Upper lobe of left lung (tissue), 6 donors: ENCODE data around the gene NT5C2. TPM values are rescaled to one million over a fixed set of nuclear protein-coding genes. Genes with fewer than 3 reads are reported as not detected.
"Not testable (repeated sequence)": the region's sequence is repeated elsewhere in the genome, so short reads cannot be mapped to it uniquely, and the experiment has no call there.

ENCODE experiments used
- ATAC-seq, 2 donors: fragments of 200-7000 bp; cut with Tn5 transposase; one replicate each; pipeline ENCODE4 v1.9.1; 2022; ENCODE audit warnings: mild to moderate bottlenecking in 2 of 2, moderate library complexity in 2 of 2; ENCODE audit not compliant: low FRiP score in 2 of 2
- DNase-seq, 2 donors: peaks; one replicate each; pipeline ENCODE4 v3.0.0-alpha.2; 2019 to 2020
- H3K27ac ChIP-seq, 4 donors: fragments of 200-600 bp; sonication (generic); one replicate each; pipeline ENCODE4 v1.5.1; 2016 to 2019
- H3K27me3 ChIP-seq, 4 donors: fragments of 200-600 bp; sonication (generic); one replicate each; pipeline ENCODE4 v1.5.1; 2017 to 2019
- H3K36me3 ChIP-seq, 4 donors: fragments of 200-600 bp; sonication (generic); one replicate each; pipeline ENCODE4 v1.5.1; 2016 to 2019
- H3K4me1 ChIP-seq, 4 donors: fragments of 200-600 bp; sonication (generic); one replicate each; pipeline ENCODE4 v1.5.1; 2018 to 2019
- H3K4me3 ChIP-seq, 4 donors: fragments of 200-600 bp; sonication (generic); one replicate each; pipeline ENCODE4 v1.5.1; 2017 to 2019; ENCODE audit warnings: mild to moderate bottlenecking in 2 of 4, moderate library complexity in 1 of 4
- H3K9me3 ChIP-seq, 4 donors: fragments of 200-600 bp; sonication (generic); one replicate each; pipeline ENCODE4 v1.5.1; 2018 to 2019
- EP300 ChIP-seq, 4 donors: sonication (generic); formaldehyde crosslinking; IDR thresholded peaks; one replicate each; pipeline ENCODE4 v1.5.1; 2017; ENCODE audit warnings: antibody characterized with exemption in 4 of 4, control low read depth in 2 of 4
- POLR2A ChIP-seq, 4 donors: fragments of 450-650 bp; IDR thresholded peaks; one replicate each; pipeline ENCODE4 v1.5.1; 2016 to 2017; ENCODE audit warnings: antibody characterized with exemption in 4 of 4, mild to moderate bottlenecking in 2 of 4
- POLR2AphosphoS5 ChIP-seq, 2 donors: sonication (generic); formaldehyde crosslinking; IDR thresholded peaks; one replicate each; pipeline ENCODE4 v1.5.1; 2017; ENCODE audit warnings: antibody characterized with exemption in 2 of 2
- WGBS, 2 donors: methylation state at CpG; one replicate each; pipeline ENCODE4 v1.1.5; 2017 to 2018; 5-methylcytosine and 5-hydroxymethylcytosine counted together
- total RNA-seq, 6 donors: library from RNA; depleted of rRNA in 4 of 6; stranded (reverse); fragments of >200 nt in 4 of 6; gene quantifications; one replicate each; pipeline versions ENCODE4 v1.1.0 to v1.2.1, GENCODE V29; 2016 to 2021
- TF ChIP-seq, protein P1 (sequence below), 6 experiments: fragments of 450-650 bp in 4 of 6; fragments of 200-600 bp in 2 of 6; sonication (generic) in 2 of 6; IDR thresholded peaks; one replicate each; pipeline ENCODE4 v1.5.1; 2016 to 2019; ENCODE audit warnings: antibody characterized with exemption in 6 of 6
- donor health status: DM: no; HTN: no; CAD: no; lungs with moderate emphysema.
- donor health status: DM: no; HTN: yes; CAD: no; lungs with severe emphysema.

NT5C2 gene
- total RNA-seq, 6 donors from 2014 or later = 47.4 to 122 (median 85.1) TPM

DNA sequence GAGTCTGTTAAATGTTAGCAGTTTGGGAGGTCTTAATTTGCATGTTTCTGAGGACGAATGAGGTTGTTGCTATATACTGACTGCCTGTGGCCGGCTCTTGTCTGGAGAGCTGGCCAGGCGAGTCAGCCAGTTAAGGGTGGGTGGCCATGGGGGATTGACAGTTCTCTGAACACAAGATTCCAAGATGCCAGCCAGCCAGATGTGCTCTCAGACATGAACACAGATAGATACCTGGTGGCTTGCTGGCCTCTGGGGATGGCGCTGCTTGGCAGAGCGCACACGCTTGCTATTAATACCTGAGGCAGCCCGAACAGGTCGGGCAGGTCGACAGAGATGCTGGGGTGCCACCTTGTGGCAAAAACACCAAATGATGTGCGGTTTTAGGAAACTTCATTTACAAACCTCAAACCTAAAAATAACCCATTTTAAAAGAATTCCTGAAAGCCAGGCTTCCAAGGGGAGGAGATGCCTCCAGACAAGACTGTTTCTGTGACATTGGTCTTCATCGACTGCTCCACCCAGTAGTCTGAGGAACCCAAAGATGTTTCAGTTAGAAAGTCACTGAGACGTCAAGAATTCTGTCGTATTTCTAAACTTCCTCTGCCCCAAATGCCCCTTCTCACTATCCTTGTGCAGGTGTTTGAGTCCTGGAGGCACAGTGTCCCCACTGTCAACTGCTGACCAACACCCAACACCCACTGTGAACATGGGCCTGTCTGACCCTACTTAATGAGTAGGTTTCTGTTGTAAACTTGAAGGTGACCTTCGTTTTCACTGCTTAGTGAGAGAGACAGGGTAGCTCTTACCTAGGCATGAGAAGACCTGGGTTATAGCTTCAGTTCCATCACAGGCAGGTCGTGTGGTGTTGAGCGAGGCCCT lies 123.4 kb downstream of the NT5C2 start:
- H3K4me1 ChIP-seq = peaks cover 0 to 4% (median 2%) of the 10 kb centered on the region in 4 donors
- H3K9me3 ChIP-seq = no peaks in the 10 kb centered on the region
- H3K36me3 ChIP-seq = peaks cover 0 to 14% (median 0%) of the 10 kb centered on the region in 4 donors
- ATAC-seq (peak; percentile 42 to 54), DNase-seq (peak; percentile 24 to 63)
- 42 to 59% methylated on average over 9 to 16 of the region's 16 CpGs for WGBS, 2 donors
- H3K27me3 ChIP-seq = no peaks in the 10 kb centered on the region
- TF ChIP-seq POLR2A (IDR thresholded peaks at IDR 0.05) (no peak), POLR2AphosphoS5 (IDR thresholded peaks at IDR 0.05) (no peak), EP300 (IDR thresholded peaks at IDR 0.05) (no peak)
- TF ChIP-seq, protein P1, sequence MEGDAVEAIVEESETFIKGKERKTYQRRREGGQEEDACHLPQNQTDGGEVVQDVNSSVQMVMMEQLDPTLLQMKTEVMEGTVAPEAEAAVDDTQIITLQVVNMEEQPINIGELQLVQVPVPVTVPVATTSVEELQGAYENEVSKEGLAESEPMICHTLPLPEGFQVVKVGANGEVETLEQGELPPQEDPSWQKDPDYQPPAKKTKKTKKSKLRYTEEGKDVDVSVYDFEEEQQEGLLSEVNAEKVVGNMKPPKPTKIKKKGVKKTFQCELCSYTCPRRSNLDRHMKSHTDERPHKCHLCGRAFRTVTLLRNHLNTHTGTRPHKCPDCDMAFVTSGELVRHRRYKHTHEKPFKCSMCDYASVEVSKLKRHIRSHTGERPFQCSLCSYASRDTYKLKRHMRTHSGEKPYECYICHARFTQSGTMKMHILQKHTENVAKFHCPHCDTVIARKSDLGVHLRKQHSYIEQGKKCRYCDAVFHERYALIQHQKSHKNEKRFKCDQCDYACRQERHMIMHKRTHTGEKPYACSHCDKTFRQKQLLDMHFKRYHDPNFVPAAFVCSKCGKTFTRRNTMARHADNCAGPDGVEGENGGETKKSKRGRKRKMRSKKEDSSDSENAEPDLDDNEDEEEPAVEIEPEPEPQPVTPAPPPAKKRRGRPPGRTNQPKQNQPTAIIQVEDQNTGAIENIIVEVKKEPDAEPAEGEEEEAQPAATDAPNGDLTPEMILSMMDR (IDR thresholded peaks at IDR 0.05) = peak; percentile 10 to 66 (median 56)
- H3K27ac ChIP-seq = no peak overlapping the region
- no peak overlapping the region for H3K4me3 ChIP-seq

DNA sequence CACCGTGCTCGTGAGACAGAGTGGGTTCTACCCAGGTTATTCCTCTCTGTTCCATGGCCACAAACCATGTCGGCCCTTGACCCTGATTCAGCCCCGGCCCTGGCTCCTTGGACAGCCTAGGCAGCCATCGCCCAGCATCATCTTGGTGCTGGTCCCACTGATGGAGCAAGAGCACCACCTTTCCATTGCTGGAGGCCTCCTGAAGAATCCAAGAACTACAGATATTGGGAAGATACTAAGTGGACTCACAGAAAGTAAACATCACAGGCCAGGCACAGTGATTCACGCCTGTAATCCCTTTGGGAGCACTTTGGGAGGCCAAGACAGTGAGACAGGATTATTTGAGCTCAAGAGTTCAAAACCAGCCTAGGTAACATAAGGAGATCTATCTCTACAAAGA lies 125.1 kb downstream of the NT5C2 start:
- WGBS, 2 donors = 92 to 93% methylated on average over 5 to 6 of the region's 6 CpGs
- Histone ChIP-seq H3K36me3 (peaks cover 0 to 13% (median 0%) of the 10 kb centered on the region in 4 donors), H3K4me3 (no peak overlapping the region), H3K27me3 (no peaks in the 10 kb centered on the region), H3K9me3 (no peaks in the 10 kb centered on the region), H3K4me1 (peaks cover 0 to 4% (median 2%) of the 10 kb centered on the region in 4 donors), H3K27ac (no peak overlapping the region)
- ATAC-seq (no peak), DNase-seq (no peak)
- TF ChIP-seq, protein P1 (IDR thresholded peaks at IDR 0.05) = no peak
- TF ChIP-seq POLR2A (IDR thresholded peaks at IDR 0.05) (no peak), POLR2AphosphoS5 (IDR thresholded peaks at IDR 0.05) (no peak), EP300 (IDR thresholded peaks at IDR 0.05) (no peak)

DNA sequence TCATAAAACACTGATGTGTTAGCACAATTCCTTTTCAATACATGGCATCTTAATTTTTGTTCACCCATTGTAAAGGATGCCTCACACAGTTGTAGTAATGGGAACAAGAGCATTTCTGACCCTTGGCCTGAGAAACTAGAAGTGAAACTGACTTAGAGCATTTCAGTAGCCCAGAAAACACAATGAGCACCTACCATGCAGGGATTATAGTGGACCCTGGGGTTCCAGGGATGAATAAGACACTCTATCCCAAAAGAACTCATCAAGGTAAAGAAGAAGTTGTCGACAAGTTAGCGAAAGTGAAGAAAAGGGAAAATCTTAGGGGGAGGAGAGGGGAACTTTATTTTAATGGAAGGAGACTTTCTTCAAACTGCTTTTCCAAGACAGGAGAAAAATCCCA lies 125.6 kb downstream of the NT5C2 start:
- peaks cover 0 to 4% (median 2%) of the 10 kb centered on the region in 4 donors for H3K4me1 ChIP-seq
- TF ChIP-seq POLR2AphosphoS5 (IDR thresholded peaks at IDR 0.05) (no peak), EP300 (IDR thresholded peaks at IDR 0.05) (no peak), POLR2A (IDR thresholded peaks at IDR 0.05) (no peak)
- TF ChIP-seq, protein P1 (IDR thresholded peaks at IDR 0.05) = no peak
- no peak overlapping the region for H3K27ac ChIP-seq
- H3K27me3 ChIP-seq = no peaks in the 10 kb centered on the region
- no peaks in the 10 kb centered on the region for H3K9me3 ChIP-seq
- no peak for DNase-seq
- no peak overlapping the region for H3K4me3 ChIP-seq
- ATAC-seq = no peak
- 87 to 97% methylated on average over 2 of the region's 2 CpGs for WGBS, 2 donors
- H3K36me3 ChIP-seq = peaks cover 0 to 8% (median 0%) of the 10 kb centered on the region in 4 donors

DNA sequence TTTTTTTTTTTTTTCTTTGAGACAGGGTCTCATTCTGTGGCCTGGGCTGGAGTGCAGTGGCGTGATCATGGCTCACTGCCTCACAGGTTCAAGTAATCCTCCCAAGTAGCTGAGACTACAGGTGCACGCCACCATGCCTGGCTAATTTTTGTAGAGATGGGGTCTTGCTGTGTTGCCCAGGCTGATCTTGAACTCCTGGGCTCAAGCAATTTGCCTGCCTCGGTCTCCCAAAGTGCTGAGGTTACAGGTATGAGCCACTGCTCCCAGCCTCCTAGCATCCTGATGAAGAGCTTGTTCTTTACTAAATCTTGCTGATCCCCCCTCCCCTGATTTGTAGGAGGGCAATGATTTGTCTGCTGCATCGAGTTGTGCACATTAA lies 126.0 kb downstream of the NT5C2 start:
- H3K4me1 ChIP-seq, H3K36me3 ChIP-seq, DNase-seq, H3K4me3 ChIP-seq, H3K27ac ChIP-seq, ATAC-seq, H3K27me3 ChIP-seq, H3K9me3 ChIP-seq: not testable (repeated sequence)
- 94% methylated on average over 4 of the region's 4 CpGs for WGBS, 2 donors

DNA sequence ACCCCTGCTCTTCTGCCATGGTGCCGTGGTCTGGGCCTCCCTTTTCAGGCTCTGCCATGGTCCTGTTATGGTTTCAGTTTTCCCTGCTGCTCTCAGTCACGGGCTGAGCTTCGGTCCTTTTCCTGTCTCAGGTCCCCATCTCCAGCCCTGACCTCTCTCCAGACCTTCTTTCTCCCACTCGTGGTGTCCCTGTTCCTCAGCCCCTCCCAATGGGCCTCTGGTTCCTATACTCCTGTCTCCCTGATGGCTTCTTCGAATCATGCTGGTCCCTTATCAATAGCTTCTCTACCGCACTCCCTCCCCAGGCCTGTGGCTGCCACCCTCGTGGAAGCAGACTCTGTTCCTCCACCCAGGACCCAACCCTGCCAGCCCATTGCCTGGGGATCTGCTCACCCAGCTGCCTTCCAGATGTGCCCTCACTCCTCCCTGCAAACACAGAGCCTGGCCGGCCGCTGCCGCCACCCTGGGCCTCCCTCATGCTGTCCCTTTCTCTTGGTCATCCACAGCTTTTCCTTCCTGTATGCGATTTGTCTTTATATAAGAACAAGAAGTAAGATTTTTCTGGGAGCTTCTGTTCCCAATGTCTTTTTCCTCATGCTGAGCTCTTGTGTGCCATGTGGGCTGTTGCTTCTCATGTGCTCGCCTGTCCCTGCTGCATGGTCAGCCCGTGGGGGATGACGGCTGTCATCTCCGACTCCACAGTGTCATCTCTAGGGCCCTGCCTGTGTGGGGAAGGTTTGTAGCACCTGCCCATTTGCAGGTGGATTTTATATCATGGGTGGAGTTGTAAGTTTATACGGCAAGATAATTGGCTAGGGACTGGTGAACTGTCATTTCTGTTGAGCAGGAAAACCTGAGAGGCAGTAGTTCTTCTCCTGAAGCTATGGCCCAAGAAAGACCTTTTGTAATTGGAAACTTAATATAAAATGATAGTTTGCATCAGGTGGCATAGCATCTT lies 126.7 kb downstream of the NT5C2 start:
- peak in 1 of 2 donors; percentile 60 for DNase-seq
- Histone ChIP-seq H3K4me3 (no peak overlapping the region), H3K27me3 (no peaks in the 10 kb centered on the region), H3K36me3 (peaks cover 0 to 7% (median 0%) of the 10 kb centered on the region in 4 donors), H3K27ac (no peak overlapping the region), H3K4me1 (peaks cover 0 to 4% (median 2%) of the 10 kb centered on the region in 4 donors), H3K9me3 (no peaks in the 10 kb centered on the region)
- 92 to 96% methylated on average over 16 of the region's 16 CpGs for WGBS, 2 donors
- no peak for TF ChIP-seq POLR2A (IDR thresholded peaks at IDR 0.05)
- TF ChIP-seq EP300 (IDR thresholded peaks at IDR 0.05) = no peak
- TF ChIP-seq POLR2AphosphoS5 (IDR thresholded peaks at IDR 0.05) = no peak
- TF ChIP-seq, protein P1 (IDR thresholded peaks at IDR 0.05) = no peak
- no peak for ATAC-seq
